ENCODE data around the gene SETD4. TPM values are rescaled to one million over a fixed set of nuclear protein-coding genes. Genes with fewer than 3 reads are reported as not detected.

Gene SETD4
- polyA plus RNA-seq, 1 experiment, result 13.7 TPM

DNA sequence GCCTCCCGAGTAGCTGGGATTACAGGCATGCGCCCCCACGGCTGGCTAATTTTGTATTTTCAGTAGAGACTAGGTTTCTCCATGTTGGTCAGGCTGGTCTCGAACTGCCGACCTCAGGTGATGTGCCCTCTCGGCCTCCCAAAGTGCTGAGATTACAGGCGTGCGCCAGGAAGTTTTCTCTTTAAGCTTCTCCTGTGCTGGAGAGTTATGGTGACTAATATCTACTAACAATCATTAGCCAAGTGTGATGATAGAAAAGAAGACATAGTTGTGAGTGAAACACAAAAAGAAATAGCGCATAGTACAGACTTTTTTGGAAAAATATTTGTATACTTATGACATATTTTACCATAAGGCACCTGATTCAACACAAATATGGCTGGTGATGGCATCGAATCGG, 56.5 kb downstream of the SETD4 start:
- CTCF ChIA-PET, result interaction anchor here (1.1 kb wide), 1 partner anchor 22 kb away, joined by 3 read pairs; no protein-coding TSS in a partner anchor
- no peak for DNase-seq (ENCODE audit: low read depth)
- Histone ChIP-seq H3K27me3 (ENCODE audit: control insufficient read depth, insufficient read depth, low read length) (peaks cover 9% of the 10 kb centered on the region), H3K4me3 (ENCODE audit: low read depth, low read length) (no peak overlapping the region), H3K36me3 (ENCODE audit: control insufficient read depth, insufficient read depth, low read length) (no peaks in the 10 kb centered on the region)
- POLR2A ChIA-PET, result no interaction called here
- TF ChIP-seq, protein P1, sequence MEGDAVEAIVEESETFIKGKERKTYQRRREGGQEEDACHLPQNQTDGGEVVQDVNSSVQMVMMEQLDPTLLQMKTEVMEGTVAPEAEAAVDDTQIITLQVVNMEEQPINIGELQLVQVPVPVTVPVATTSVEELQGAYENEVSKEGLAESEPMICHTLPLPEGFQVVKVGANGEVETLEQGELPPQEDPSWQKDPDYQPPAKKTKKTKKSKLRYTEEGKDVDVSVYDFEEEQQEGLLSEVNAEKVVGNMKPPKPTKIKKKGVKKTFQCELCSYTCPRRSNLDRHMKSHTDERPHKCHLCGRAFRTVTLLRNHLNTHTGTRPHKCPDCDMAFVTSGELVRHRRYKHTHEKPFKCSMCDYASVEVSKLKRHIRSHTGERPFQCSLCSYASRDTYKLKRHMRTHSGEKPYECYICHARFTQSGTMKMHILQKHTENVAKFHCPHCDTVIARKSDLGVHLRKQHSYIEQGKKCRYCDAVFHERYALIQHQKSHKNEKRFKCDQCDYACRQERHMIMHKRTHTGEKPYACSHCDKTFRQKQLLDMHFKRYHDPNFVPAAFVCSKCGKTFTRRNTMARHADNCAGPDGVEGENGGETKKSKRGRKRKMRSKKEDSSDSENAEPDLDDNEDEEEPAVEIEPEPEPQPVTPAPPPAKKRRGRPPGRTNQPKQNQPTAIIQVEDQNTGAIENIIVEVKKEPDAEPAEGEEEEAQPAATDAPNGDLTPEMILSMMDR (IDR thresholded peaks at IDR 0.05; ENCODE audit: insufficient read depth, low read depth, low read length), result no peak

DNA sequence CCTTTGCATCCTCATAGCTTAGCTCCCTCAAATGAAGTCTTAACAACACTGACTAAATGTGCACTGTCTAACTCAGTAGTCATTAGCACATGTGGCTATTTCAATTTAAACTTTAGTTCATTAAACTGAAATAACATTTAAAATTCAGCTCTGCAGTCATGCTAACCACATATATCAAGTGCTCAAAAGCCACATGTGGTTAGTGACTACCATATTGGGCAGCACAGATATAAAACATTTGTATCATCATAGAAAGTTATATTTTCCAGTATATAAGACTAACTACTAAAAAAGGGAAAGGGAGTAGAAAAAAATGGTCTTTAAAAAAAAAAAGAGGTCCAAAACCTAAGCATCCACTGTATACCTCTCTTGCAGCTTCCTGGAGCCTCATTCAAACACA, 64.1 kb downstream of the SETD4 start:
- no peaks in the 10 kb centered on the region for H3K36me3 ChIP-seq (ENCODE audit: control insufficient read depth, insufficient read depth, low read length)
- H3K27me3 ChIP-seq (ENCODE audit: control insufficient read depth, insufficient read depth, low read length), result peaks cover 18% of the 10 kb centered on the region
- no peak for DNase-seq (ENCODE audit: low read depth)
- POLR2A ChIA-PET, result no interaction called here
- no peak overlapping the region for H3K4me3 ChIP-seq (ENCODE audit: low read depth, low read length)
- CTCF ChIA-PET, result no interaction called here
- TF ChIP-seq, protein P1 (IDR thresholded peaks at IDR 0.05; ENCODE audit: insufficient read depth, low read depth, low read length), result no peak

DNA sequence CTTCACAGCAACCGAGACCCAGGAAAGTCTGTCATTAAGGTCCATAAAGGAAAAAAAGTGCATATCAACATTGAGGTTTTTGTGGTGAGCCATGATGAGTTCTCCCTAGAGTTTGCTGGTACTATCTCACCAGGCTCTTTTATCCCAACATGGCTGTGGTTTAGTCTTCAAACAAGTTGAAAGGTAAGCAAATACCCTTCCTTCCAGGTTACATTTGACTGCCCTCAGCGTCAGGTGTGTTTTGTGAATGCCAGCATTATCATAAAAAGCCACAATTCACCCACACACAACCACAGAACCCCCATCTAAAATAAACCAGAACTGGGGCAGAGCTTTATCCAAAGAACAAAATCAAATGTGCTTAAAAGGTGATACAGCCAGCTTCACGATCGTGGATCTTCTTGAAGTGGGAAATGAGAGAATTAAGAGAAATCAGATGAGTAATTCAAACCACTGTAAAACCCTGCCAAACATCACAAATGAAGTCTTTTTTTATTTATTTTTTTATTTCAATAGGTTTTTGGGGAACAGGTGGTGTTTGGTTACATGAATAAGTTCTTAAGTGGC, 64.7 kb downstream of the SETD4 start:
- ChIA-PET CTCF (no interaction called here), POLR2A (no interaction called here)
- TF ChIP-seq, protein P1 (IDR thresholded peaks at IDR 0.05; ENCODE audit: insufficient read depth, low read depth, low read length), result no peak
- Histone ChIP-seq H3K4me3 (ENCODE audit: low read depth, low read length) (no peak overlapping the region), H3K36me3 (ENCODE audit: control insufficient read depth, insufficient read depth, low read length) (no peaks in the 10 kb centered on the region), H3K27me3 (ENCODE audit: control insufficient read depth, insufficient read depth, low read length) (peaks cover 16% of the 10 kb centered on the region)
- DNase-seq (ENCODE audit: low read depth), result no peak

- Histone ChIP-seq H3K36me3 (ENCODE audit: control insufficient read depth, insufficient read depth, low read length) (no peaks in the 10 kb centered on the region), H3K4me3 (ENCODE audit: low read depth, low read length) (no peak overlapping the region), H3K27me3 (ENCODE audit: control insufficient read depth, insufficient read depth, low read length) (peaks cover 14% of the 10 kb centered on the region)
- no peak for DNase-seq (ENCODE audit: low read depth)
- ChIA-PET POLR2A (no interaction called here), CTCF (no interaction called here)
- TF ChIP-seq, protein P1 (IDR thresholded peaks at IDR 0.05; ENCODE audit: insufficient read depth, low read depth, low read length), result no peak
Observed at GRCh38 chr21:35994613-35995012, 65.7 kb downstream of the SETD4 start.

DNA sequence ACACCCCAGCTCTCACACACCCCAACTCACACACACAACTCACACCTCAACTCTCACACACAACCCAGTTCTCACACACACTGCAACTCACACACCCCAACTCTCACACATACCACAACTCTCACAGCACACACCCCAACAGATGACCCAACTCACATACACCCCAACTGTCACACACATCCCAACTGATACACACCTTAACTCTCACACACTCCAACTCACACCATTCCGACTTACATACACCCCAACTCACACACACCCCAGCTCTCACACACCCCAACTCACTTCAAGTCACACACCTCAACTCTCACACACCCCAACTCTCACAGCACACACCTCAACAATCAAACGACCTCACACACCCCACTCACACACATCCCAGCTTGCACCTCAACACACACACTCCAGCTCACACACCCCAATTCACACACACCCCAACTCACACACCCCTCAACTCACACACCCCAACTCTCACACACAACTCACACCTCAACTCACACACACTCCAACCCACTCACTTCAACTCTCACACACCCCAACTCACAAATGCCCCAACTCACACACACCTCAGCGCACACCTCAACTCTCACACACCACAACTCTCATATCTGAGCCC, 66.3 kb downstream of the SETD4 start:
- DNase-seq (ENCODE audit: low read depth), result no peak
- Histone ChIP-seq H3K4me3 (ENCODE audit: low read depth, low read length) (no peak overlapping the region), H3K36me3 (ENCODE audit: control insufficient read depth, insufficient read depth, low read length) (no peaks in the 10 kb centered on the region), H3K27me3 (ENCODE audit: control insufficient read depth, insufficient read depth, low read length) (peaks cover 12% of the 10 kb centered on the region)
- ChIA-PET CTCF (interaction anchor here (1.7 kb wide), 1 partner anchor 11 kb away, joined by 5 read pairs; no protein-coding TSS in a partner anchor), POLR2A (no interaction called here)
- TF ChIP-seq, protein P1 (IDR thresholded peaks at IDR 0.05; ENCODE audit: insufficient read depth, low read depth, low read length), result no peak
